HepG2 (cell line): ENCODE results near the gene CFAP100. TPM values are rescaled to one million over a fixed set of nuclear protein-coding genes. Genes with fewer than 3 reads are reported as not detected.

Experiments
- ATAC-seq: fragments of 200-7000 bp; cut with Tn5 transposase; 3 replicates; pipeline ENCODE4 v1.9.1; 2020; ENCODE audit warnings: mild to moderate bottlenecking, moderate library complexity
- BruUV-seq: library from RNA; stranded (reverse); fragments of 400-500 nt; replicated peaks from 2 replicates; lab custom pipeline; 2021; lab: Mats Ljungman, UMichigan
- CTCF ChIA-PET: fragments of 300-600 bp; formaldehyde crosslinking; extraction: SDS; loops from one replicate; lab custom pipeline; 2021; ENCODE audit warnings: low total read pairs, inconsistent platforms, low intra/inter-chr PET ratio; lab: Yijun Ruan, JAX
- POLR2A ChIA-PET: fragments of 350-600 bp; sonication (Branson Sonifier 250); formaldehyde crosslinking; loops from one replicate; lab custom pipeline; 2020; ENCODE audit warnings: antibody characterized with exemption, inconsistent platforms; lab: Yijun Ruan, JAX
- DNase-seq: peaks from one replicate; pipeline ENCODE4 v3.0.0-alpha.2; 2015; ENCODE audit warnings: low spot score
- FAIRE-seq: peaks from 3 replicates; lab custom pipeline; 2011; peaks lifted over from hg19 to GRCh38; lab: Jason Lieb, UNC
- H2AFZ ChIP-seq: one replicate; pipeline ENCODE4 v1.6.1; 2011; ENCODE audit warnings: low read length, inconsistent platforms
- H3K27ac ChIP-seq: fragments of 300-600 bp; 3 replicates; pipeline ENCODE4 v1.8.0; 2011; ENCODE audit warnings: mixed run types, mild to moderate bottlenecking, mixed read lengths, low read length, inconsistent platforms; ENCODE audit not compliant: insufficient read depth; ENCODE audit errors: extremely low read length
- H3K27me3 ChIP-seq, 2 experiments: fragments of 200-600 bp in 1 of 2; 2 replicates in 1 of 2; 3 replicates in 1 of 2; pipeline versions ENCODE4 v1.6.0 to v1.8.0; 2011; ENCODE audit warnings: low read length in 2 of 2, mild to moderate bottlenecking in 2 of 2, moderate library complexity in 2 of 2, inconsistent platforms in 1 of 2; ENCODE audit not compliant: insufficient read depth in 2 of 2, control insufficient read depth in 1 of 2
- H3K36me3 ChIP-seq, 2 experiments: fragments of 200-600 bp in 1 of 2; replicated peaks in 1 of 2; 2 replicates in 1 of 2; 3 replicates in 1 of 2; pipeline versions ENCODE4 v1.5.1 to v1.8.0; 2011; ENCODE audit warnings: low read length in 2 of 2, inconsistent platforms in 1 of 2; ENCODE audit not compliant: insufficient read depth in 2 of 2, control insufficient read depth in 1 of 2
- H3K4me1 ChIP-seq: 2 replicates; pipeline ENCODE4 v1.5.1; 2012; ENCODE audit warnings: low read length, inconsistent platforms; ENCODE audit not compliant: insufficient read depth
- H3K4me2 ChIP-seq: 2 replicates; pipeline ENCODE4 v1.6.0; 2011; ENCODE audit warnings: low read depth, low read length, inconsistent platforms
- H3K4me3 ChIP-seq, 3 experiments: fragments of 200-600 bp in 1 of 3; sonication (generic), shearing (Covaris generic) in 1 of 3; replicated peaks in 1 of 3; 2 replicates each; pipeline ENCODE4 v1.5.1; 2011 to 2016; ENCODE audit warnings: low read length in 3 of 3, inconsistent platforms in 2 of 3, low read depth in 2 of 3, mild to moderate bottlenecking in 2 of 3, control low read depth in 1 of 3, mixed read lengths in 1 of 3; ENCODE audit not compliant: insufficient read depth in 1 of 3
- H3K79me2 ChIP-seq: one replicate; pipeline ENCODE4 v1.6.1; 2011; ENCODE audit warnings: low read length, inconsistent platforms; ENCODE audit not compliant: insufficient read depth
- H3K9ac ChIP-seq: 2 replicates; pipeline ENCODE4 v1.6.0; 2011; ENCODE audit warnings: mild to moderate bottlenecking, low read depth, low read length, inconsistent platforms; ENCODE audit not compliant: insufficient read depth
- H3K9me3 ChIP-seq: 2 replicates; pipeline ENCODE4 v1.5.1; 2012; ENCODE audit warnings: mild to moderate bottlenecking, low read length
- H4K20me1 ChIP-seq: 2 replicates; pipeline ENCODE4 v1.6.0; 2011; ENCODE audit warnings: inconsistent platforms, mild to moderate bottlenecking, low read length, moderate library complexity; ENCODE audit not compliant: insufficient read depth
- ATF7 ChIP-seq, 2 experiments: fragments of 450-650 bp in 1 of 2; sonication (generic) in 1 of 2; formaldehyde crosslinking in 1 of 2; IDR thresholded peaks; 2 replicates each; pipeline versions ENCODE4 v1.4.0 to v1.6.1; 2016 to 2020; ENCODE audit warnings: antibody characterized with exemption in 1 of 2, mild to moderate bottlenecking in 1 of 2, missing genetic modification reagents in 1 of 2
- TOE1 ChIP-seq: sonication (generic); formaldehyde crosslinking; IDR thresholded peaks from 2 replicates; pipeline ENCODE4 v1.4.0; 2020; ENCODE audit warnings: mild to moderate bottlenecking, missing genetic modification reagents
- WGBS: methylation state at CpG from one replicate; pipeline ENCODE4 v1.1.6; 2017; ENCODE audit warnings: low lambda C conversion rate; 5-methylcytosine and 5-hydroxymethylcytosine counted together
- in situ Hi-C: cut with HindIII; loops from 2 replicates; pipeline ENCODE4 v1.10.0; 2017; ENCODE audit warnings: low pct_unique_long_range_greater_than_20kb; ENCODE audit not compliant: extremely low pct_ligation_motif_present
- intact Hi-C: fragments of 100-400 bp; cut with micrococcal nuclease; formaldehyde crosslinking; loops from one replicate; pipeline ENCODE4 v1.10.0; 2022; ENCODE audit not compliant: unreplicated experiment
- polyA plus RNA-seq, 8 experiments: library from polyadenylated mRNA; depleted of rRNA in 3 of 8; stranded (reverse) in 7 of 8; unstranded in 1 of 8; fragments of >200 nt; fragmentation: Illumina TruSeq in 4 of 8; extraction: Trizol in 4 of 8; gene quantifications; 2 replicates each; pipeline versions ENCODE4 v1.2.1 to v1.2.3, GENCODE V29; 2011 to 2016; ENCODE audit warnings: low read depth in 4 of 8, missing spikeins in 1 of 8, mixed read lengths in 1 of 8; ENCODE audit not compliant: insufficient read depth in 1 of 8
- total RNA-seq, 5 experiments: library from RNA; depleted of rRNA; stranded (reverse); fragments of >200 nt; fragmentation: Illumina TruSeq; extraction: Trizol; gene quantifications; 2 replicates each; pipeline ENCODE4 v1.2.3, GENCODE V29; 2016; ENCODE audit warnings: low read depth in 1 of 5
- TF ChIP-seq, protein P1 (sequence below): sonication (generic); formaldehyde crosslinking; IDR thresholded peaks from 2 replicates; pipeline ENCODE4 v1.5.1; 2020; ENCODE audit warnings: mild to moderate bottlenecking, missing genetic modification reagents, moderate library complexity

CFAP100 gene
- total and polyA plus RNA-seq, 2 of the 13 experiments (the other 11 are each of a cell fraction or from before 2014, with no cell fraction given): 0.32 TPM; not detected in 1

DNA sequence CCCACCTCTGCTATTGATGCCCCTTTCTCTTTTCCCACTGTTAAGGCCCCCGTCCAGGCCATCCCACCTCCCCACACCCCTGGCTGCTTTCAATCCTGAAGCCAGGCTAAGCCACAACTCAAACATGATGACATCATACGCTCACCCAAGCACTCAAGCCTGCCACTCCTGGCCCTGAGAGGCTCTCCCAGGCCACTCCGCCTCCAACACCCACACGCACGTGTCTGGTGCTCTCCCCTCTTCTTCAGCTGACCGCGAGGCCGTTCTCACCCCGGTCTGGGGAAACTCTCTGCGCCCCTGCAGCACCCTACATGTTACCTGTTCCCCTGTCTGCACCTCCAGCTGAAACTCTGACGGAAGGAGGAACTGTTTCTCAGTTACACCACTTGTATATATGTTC lies 74.8 kb downstream of the CFAP100 start:
- Histone ChIP-seq H3K79me2 (peaks cover 76% of the 10 kb centered on the region), H3K4me2 (no peak overlapping the region), H3K27ac (no peak overlapping the region), H3K4me1 (peaks cover 78% of the 10 kb centered on the region), H3K36me3 (peaks cover 21 to 70% of the 10 kb centered on the region in 2 experiments), H3K27me3 (no peaks in the 10 kb centered on the region; a peak in 1 of 5 replicates), H3K4me3 (no peak overlapping the region), H3K9ac (no peak overlapping the region), H4K20me1 (peaks cover 36% of the 10 kb centered on the region), H3K9me3 (no peaks in the 10 kb centered on the region), H2AFZ (no peak overlapping the region)
- no peak for ATAC-seq
- POLR2A ChIA-PET: interaction anchor here (1.1 kb wide), 1 partner anchor 13 kb away, joined by 3 read pairs; no protein-coding TSS in a partner anchor
- no TSS peak for BruUV-seq
- in situ Hi-C loops: no loop called here
- WGBS: 96% methylated on average over 11 of the region's 11 CpGs
- DNase-seq: no peak
- intact Hi-C loops: no loop called here
- TF ChIP-seq TOE1 (CRISPR knock-in tag) (no peak), ATF7 (IDR thresholded peaks at IDR 0.05) (peak; percentile 91), ATF7 (CRISPR knock-in tag; IDR thresholded peaks at IDR 0.05) (no peak)
- TF ChIP-seq, protein P1, sequence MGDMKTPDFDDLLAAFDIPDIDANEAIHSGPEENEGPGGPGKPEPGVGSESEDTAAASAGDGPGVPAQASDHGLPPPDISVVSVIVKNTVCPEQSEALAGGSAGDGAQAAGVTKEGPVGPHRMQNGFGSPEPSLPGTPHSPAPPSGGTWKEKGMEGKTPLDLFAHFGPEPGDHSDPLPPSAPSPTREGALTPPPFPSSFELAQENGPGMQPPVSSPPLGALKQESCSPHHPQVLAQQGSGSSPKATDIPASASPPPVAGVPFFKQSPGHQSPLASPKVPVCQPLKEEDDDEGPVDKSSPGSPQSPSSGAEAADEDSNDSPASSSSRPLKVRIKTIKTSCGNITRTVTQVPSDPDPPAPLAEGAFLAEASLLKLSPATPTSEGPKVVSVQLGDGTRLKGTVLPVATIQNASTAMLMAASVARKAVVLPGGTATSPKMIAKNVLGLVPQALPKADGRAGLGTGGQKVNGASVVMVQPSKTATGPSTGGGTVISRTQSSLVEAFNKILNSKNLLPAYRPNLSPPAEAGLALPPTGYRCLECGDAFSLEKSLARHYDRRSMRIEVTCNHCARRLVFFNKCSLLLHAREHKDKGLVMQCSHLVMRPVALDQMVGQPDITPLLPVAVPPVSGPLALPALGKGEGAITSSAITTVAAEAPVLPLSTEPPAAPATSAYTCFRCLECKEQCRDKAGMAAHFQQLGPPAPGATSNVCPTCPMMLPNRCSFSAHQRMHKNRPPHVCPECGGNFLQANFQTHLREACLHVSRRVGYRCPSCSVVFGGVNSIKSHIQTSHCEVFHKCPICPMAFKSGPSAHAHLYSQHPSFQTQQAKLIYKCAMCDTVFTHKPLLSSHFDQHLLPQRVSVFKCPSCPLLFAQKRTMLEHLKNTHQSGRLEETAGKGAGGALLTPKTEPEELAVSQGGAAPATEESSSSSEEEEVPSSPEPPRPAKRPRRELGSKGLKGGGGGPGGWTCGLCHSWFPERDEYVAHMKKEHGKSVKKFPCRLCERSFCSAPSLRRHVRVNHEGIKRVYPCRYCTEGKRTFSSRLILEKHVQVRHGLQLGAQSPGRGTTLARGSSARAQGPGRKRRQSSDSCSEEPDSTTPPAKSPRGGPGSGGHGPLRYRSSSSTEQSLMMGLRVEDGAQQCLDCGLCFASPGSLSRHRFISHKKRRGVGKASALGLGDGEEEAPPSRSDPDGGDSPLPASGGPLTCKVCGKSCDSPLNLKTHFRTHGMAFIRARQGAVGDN (CRISPR knock-in tag): peak; percentile 18; the same call in 1 of the 2 replicates
- CTCF ChIA-PET: no interaction called here
- FAIRE-seq: no peak
